ENCODE measurements around the gene TEX55. TPM values are rescaled to one million over a fixed set of nuclear protein-coding genes. Genes with fewer than 3 reads are reported as not detected.
"Not testable (repeated sequence)": the region's sequence is repeated elsewhere in the genome, so short reads cannot be mapped to it uniquely, and the experiment has no call there.

The TEX55 gene
- not detected for polyA plus RNA-seq

DNA sequence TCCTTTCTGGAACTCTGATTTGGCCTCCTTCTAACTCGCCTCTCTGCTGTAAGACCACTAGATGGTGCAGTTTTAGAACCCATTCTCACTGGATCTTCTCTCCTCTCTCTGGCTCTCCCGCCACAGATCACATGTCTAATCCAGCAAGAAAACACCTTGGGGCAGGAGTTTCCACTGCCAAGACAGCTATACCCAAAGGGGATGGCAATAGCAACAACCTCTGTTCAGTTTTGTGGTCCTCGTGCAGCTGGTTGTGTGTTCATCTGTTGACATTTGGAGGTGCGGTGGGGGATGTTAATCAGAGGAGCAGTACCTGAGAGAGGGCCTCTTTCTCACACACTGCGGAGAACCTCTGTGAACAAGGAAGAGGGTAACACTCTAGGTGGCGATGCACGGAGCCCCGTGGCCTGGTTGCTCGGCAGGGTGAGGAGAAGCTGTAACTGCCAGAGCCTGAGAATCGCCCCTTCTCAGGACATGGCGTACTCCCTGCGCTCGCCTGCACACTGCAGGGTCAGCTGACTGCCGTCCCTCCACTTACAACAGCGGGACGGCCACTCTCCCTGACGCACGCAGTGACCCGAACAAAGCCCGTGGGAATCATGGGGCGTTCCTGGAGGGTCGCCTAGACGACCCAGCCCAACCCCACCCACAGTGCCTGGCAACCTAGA, at the start of gene TEX55:
TSS of gene TEX55 (plus strand) at position 666 of the 668 bp plus-strand sequence. CDS start 25 bp downstream, outside the sequence.
- no peak within 1 kb of the TSS for H3K27ac ChIP-seq (ENCODE audit: low read depth, low read length)
- 78 to 83% (median 83%) methylated on average over 23 of the region's 23 CpGs for WGBS, 3 donors

DNA sequence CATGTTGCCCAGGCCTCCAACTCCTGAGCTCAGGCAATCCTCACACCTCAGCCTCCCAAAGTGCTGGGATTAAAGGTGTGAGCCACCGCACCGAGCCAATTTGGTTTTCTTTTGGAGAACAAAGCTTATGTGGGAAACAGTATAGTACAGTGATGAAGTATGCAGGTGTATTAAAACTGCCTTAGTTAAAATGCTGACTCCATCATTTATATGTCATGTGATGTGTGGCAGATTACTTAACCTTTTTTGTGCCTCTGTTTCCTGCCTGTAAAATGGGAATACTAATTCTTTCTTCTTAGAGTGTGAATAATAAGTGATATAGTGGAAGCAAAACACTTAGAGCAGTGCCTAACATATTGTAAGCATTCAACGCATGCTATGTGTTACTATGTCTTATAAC, 48.0 kb upstream of the TEX55 start:
- WGBS, 3 donors = 96 to 97% (median 96%) methylated on average over 3 of the region's 3 CpGs
- H3K27ac ChIP-seq (ENCODE audit: low read depth, low read length) = no peak overlapping the region

DNA sequence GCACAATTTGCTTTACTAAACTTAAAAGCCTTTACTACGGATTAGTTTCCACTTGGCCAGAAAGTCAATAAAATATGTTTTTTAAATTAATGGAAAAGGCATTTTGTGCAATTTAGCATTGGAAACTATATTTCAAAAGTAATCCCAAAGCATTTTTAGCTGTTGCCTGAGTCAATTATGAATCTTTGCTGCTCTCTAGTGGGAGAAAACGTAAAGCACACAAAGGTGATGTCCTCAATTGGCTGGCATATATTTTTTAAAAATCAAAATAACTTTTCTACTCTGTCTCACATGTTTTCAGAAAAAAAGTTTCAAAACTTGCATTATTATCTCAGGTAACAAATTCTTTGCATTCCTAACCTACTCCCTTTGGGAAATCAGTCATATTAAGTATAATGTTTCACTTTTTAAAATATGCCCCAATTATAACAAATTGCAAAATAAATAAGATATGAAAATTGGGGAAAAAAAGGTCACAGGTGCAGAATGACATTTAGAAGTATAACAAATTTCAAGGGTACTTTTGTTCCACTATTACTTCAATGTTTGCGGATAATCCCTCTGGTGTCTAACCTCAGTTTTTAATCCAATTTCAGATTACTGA, 47.2 kb upstream of the TEX55 start:
- H3K27ac ChIP-seq (ENCODE audit: low read depth, low read length) = no peak overlapping the region
- WGBS, 3 donors = 23 to 28% (median 28%) methylated on average over 3 of the region's 3 CpGs

- H3K27ac ChIP-seq (ENCODE audit: low read depth, low read length) = no peak overlapping the region
- WGBS, 3 donors = 47 to 70% (median 56%) methylated on average over 2 of the region's 2 CpGs
Observed at GRCh38 chr3:119099785-119100184, 46.2 kb upstream of the TEX55 start.

DNA sequence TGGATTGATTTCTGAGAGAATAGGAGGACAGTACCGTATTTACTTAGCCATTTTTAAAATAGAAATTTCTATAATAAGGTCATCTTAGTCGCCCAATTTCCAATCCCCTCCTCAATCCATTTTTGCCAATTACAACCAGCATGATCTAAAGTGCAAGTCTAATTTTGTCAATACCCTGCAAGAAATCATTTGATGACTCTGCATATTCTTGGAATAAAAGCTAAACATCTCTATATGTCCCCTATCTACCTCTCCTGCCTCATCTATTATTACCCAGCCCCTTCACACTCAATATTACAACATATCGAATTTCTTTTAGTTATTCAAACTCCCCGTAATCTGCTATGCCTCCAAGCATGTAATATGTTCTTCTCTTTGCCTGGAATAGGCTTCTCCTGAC, 41.9 kb upstream of the TEX55 start:
- WGBS, 3 donors = 75 to 88% (median 80%) methylated on average over 4 of the region's 4 CpGs
- H3K27ac ChIP-seq (ENCODE audit: low read depth, low read length) = no peak overlapping the region

DNA sequence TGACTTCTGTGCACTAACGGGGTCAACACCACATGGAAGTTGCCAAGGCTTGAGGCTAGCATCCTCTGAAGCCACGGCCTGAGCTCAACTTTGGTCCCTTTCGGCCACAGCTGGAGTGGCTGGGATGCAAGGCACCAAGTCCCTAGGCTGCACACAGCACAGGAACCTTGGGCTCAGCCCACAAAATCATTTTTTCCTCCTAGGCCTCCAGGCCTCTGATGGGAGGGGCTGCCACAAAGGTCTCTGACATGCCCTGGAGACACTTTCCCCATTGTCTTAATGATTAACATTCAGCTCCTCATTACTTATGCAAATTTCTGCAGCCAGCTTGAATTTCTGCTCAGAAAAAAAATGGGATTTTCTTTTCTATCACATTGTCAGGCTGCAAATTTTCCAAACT, 27.6 kb upstream of the TEX55 start:
- not testable (repeated sequence) for H3K27ac ChIP-seq (ENCODE audit: low read depth, low read length)
- WGBS, 3 donors = 48 to 77% (median 74%) methylated on average over 3 of the region's 3 CpGs

- 67 to 79% (median 73%) methylated on average over 2 of the region's 2 CpGs for WGBS, 3 donors
- H3K27ac ChIP-seq (ENCODE audit: low read depth, low read length) = no peak overlapping the region
Observed at GRCh38 chr3:119120480-119120879, 25.5 kb upstream of the TEX55 start.

- H3K27ac ChIP-seq (ENCODE audit: low read depth, low read length) = no peak overlapping the region
- WGBS, 3 donors = 40 to 50% (median 41%) methylated on average over 3 of the region's 3 CpGs
Observed at GRCh38 chr3:119122350-119122749, 23.6 kb upstream of the TEX55 start.

GRCh38 chr3:119125342-119125741, 20.6 kb upstream of the TEX55 start:
- no peak overlapping the region for H3K27ac ChIP-seq (ENCODE audit: low read depth, low read length)

DNA sequence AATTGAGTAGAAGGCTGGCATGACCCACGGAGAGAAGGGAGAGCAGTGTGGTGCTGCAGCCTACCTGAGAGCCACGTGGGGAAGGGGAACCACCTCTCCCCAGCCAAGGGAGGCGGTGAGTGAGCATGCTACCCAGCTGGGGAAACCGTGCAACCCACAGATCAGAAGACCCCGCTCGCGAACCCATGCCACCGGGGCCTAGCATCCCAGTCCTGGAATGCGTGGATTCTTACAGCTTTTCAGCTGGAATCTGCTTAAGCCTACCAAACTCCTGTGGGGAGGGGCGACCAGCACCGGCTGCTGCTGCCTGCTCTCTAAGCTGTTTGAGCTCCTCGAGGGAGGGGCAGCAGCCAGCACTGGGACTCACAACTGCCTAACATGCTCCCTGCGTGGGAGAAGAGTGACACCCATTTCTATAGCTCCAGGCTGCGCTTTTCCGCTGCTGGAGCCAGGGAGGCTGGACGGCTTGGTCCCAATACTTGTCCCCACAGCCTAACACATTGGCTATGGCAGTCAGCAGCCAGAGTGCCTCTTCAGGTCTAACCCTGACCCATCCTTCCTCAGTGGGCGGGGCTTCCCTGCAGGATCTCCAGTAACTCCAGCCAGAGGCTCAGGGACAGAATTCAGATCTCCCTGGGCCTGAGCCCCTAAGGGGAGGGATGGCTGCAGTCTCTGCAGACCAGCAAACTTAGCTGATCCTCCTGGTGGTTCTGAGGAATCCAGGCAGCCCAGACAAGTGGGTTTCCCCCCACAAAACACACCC, 20.0 kb upstream of the TEX55 start:
- no peak overlapping the region for H3K27ac ChIP-seq (ENCODE audit: low read depth, low read length)
- WGBS, 3 donors = 62 to 76% (median 70%) methylated on average over 17 of the region's 17 CpGs

More at GRCh38 chr3:119125342-119125741, 20.6 kb upstream of the TEX55 start:
- WGBS, 3 donors = 90 to 95% (median 91%) methylated on average over 10 of the region's 10 CpGs

GRCh38 chr3:119130291-119130690, 15.7 kb upstream of the TEX55 start:
- WGBS, 3 donors = 46 to 59% (median 47%) methylated on average over 7 of the region's 7 CpGs
- not testable (repeated sequence) for H3K27ac ChIP-seq (ENCODE audit: low read depth, low read length)

DNA sequence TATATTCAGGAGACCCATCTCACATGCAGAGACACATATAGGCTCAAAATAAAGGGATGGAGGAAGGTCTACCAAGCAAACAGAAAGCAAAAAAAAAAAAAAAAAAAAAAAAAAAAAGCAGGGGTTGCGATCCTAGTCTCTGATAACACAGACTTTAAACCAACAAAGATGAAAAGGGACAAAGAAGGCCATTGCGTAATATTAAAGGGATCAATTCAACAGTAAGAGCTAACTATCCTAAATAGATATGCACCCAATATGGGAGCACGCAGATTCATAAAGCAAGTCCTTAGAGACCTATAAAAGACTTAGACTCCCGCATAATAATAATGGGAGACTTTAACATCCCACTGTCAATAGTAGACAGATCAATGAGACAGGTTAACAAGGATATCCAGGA, 13.7 kb upstream of the TEX55 start:
- WGBS, 3 donors = 79 to 95% (median 92%) methylated on average over 4 of the region's 4 CpGs
- not testable (repeated sequence) for H3K27ac ChIP-seq (ENCODE audit: low read depth, low read length)

- not testable (repeated sequence) for H3K27ac ChIP-seq (ENCODE audit: low read depth, low read length)
- WGBS, 3 donors = 69 to 76% (median 70%) methylated on average over 4 of the region's 4 CpGs
Observed at GRCh38 chr3:119139360-119139759, 6.6 kb upstream of the TEX55 start.

GRCh38 chr3:119140466-119140865, 5.5 kb upstream of the TEX55 start:
- WGBS, 3 donors = 81 to 90% (median 85%) methylated on average over 5 of the region's 5 CpGs
- H3K27ac ChIP-seq (ENCODE audit: low read depth, low read length) = no peak overlapping the region

- H3K27ac ChIP-seq (ENCODE audit: low read depth, low read length) = no peak overlapping the region
Observed at GRCh38 chr3:119145128-119145499, 851 bp upstream of the TEX55 start.

DNA sequence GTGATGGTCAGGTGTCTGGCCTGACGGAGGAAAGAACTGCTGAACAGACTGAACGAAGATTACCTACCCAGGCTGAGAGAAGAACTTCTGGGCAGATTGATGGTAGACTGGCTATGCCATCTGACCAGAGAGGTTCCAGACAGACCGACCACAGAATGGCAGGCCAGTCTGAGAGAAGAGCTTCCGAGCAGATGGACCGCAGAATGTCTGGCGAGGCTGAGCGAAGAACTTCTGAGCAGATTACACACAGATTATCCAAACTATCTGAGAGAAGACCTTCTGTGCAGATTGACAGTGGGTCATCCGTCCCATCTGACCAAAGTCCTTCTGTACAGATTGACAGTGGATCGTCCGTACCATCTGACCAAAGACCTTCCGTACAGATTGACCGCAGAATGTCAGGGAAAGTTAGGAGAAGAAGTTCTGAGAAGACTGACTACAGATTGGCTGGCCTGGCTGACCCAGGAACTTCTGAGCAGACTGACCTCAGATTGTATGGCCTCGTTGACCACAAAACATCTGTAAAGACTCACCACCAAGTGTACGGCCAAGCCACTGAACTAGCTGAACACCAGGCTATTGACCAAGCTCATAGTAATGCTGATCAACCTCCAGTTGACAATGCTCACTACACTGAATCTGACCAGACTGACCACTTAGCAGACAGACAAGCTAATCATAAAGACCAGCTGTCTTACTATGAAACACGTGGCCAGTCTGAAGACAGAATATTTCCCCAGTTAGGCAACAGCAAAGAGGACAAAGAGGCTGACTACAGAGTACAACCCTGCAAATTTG, 812 bp downstream of the TEX55 start:
- 85 to 92% (median 89%) methylated on average over 15 of the region's 15 CpGs for WGBS, 3 donors
- no peak overlapping the region for H3K27ac ChIP-seq (ENCODE audit: low read depth, low read length)

GRCh38 chr3:119147494-119147893, 1.5 kb downstream of the TEX55 start:
- H3K27ac ChIP-seq (ENCODE audit: low read depth, low read length) = no peak overlapping the region
- 44 to 47% (median 44%) methylated on average over 2 of the region's 2 CpGs for WGBS, 3 donors

DNA sequence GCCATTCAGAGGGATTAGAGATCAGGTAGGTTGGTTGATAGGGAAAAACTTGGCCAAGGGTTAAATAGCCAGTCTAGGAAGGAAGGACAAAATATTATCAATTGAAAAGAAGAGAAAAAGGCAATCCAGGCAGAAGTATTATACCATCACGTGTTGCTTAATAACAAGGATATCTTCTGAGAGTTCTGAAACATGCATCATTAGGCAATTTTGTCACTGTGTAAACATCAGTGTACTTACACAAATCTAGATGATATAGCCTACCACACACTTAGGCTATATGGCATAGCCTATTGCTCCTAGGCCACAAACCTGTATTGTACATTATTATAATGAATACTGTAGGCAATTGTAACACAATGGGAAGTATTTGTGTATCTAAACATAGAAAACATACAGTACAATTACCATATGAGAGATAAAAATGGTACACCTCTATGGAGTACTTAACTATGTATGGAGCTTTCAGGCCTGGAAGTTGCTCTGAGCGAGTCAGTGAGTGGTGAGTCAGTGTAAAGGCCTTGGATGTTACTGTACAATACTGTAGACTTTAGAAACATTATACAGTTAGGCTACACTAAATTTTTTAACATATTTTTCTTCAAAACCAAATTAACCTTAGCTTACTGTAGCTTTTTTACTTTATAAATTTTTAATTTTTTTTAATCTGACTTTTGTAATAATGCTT, 2.7 kb downstream of the TEX55 start:
- no peak overlapping the region for H3K27ac ChIP-seq (ENCODE audit: low read depth, low read length)
- WGBS, 3 donors = 93 to 95% (median 93%) methylated on average over 2 of the region's 2 CpGs
